ENCODE measurements around the gene FSTL1.

The FSTL1 gene, protein sequence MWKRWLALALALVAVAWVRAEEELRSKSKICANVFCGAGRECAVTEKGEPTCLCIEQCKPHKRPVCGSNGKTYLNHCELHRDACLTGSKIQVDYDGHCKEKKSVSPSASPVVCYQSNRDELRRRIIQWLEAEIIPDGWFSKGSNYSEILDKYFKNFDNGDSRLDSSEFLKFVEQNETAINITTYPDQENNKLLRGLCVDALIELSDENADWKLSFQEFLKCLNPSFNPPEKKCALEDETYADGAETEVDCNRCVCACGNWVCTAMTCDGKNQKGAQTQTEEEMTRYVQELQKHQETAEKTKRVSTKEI

DNA sequence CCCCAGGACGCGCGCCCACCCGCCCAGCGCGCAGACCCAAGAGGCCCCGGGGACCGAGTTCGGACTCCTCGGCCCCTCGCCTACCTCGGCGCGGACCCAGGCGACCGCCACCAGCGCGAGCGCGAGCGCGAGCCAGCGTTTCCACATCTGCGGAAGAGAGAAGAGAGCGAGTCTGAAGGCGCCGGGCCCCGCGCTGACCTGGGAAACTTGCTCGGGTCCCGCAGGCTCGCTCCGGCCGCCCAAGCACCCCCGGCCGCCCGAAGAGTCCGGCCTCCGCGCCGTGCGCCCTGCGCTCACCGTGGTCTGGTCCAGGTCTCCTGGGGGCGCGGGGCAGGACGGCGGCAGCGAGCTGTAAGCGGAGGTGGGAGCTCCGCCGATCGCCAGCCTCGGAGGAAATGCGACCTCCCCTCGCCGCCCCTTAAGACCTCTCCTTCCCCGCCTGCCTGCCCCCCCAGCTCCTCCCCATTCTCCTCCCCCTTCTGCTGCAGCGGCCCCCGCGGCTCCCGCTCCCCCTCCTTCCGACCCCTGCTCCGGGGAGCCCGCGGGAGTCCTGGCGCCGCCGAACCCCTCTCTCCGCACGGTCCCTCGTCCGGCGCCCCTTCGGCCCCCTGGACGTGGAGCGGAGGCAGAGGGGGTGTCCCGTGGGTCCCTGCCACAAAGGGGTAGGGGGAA is at the start of gene FSTL1:
Gene FSTL1, minus strand, starts transcription at position 393 of the 672 bp plus-strand sequence. Its CDS starts 246 bp downstream, at position 147.
- DNase-seq (ENCODE audit: low read depth) = no peak

DNA sequence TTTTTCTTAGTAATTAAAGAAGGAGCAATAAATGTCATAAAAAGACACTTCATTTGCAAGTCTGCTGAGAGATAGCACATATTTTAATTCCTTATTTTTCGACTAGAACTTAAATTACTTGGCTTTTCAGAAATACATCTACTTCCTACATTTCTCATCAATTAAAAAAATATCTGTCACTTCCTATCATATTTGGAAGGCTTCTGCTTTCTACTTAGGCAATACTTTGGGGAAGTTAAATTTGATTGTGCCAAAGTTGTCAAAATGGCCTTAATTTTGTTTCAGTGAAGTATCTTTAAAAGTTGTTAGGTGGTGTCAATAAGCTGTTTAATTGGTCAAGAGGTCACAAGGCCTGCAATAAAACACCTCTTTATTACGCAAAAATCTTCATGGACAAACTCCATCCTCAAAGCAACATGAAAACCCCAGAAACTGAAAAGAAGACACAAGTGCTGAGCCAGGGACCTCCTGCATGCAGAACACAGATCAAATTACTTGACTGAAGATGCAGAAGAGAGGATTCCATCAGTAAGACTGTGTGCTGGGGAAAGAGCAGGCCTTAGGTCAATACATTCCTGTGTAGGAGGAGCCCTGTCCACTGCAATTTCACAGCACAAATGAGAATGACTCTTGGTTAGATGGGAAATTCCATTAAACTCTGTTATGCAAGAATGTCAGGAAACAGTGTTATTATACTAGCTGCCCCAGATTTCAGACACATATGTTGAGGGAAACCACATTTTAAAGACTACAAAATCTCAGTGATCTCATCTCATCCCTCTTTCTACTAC is 48.0 kb upstream of the FSTL1 start:
- DNase-seq (ENCODE audit: low read depth) = no peak

DNA sequence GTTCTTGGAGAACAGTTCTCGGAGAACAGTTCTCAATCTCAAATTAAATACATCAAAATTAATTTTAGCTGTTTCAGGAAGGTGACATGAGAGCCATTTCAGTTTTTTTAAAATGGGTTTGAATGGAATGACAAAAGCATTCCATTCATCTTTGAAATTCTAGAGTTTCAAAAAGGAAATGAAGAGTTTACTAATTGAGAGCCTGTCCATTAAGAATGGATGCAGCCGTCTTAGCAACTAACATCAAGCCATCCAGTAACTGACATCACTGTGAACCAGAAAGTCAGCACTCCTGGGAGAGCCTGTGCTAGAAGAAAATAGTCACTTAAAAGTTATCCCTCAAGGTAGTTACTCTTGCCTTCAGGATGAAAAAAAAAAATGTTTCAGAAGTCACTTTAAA is 47.0 kb upstream of the FSTL1 start:
- DNase-seq (ENCODE audit: low read depth) = no peak

DNA sequence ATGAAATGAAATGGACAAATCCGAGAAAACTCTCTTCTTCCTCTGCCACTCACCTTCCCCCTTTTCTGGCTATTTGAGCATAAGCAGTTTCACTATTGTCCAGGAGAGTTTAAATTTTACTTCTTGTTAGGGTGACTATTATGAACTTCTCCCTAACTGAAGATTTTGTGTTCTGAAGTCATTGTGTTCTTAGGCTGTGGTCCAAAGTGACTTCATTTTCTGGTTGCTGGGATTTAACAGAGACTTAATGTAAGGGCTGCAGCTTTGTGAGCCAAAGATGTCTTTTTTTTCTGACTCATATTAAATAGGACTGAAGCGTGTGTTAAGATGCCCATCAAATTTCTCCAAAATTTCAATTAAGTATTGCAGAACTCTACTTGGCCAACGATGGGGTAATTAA is 46.5 kb upstream of the FSTL1 start:
- DNase-seq (ENCODE audit: low read depth) = no peak

DNA sequence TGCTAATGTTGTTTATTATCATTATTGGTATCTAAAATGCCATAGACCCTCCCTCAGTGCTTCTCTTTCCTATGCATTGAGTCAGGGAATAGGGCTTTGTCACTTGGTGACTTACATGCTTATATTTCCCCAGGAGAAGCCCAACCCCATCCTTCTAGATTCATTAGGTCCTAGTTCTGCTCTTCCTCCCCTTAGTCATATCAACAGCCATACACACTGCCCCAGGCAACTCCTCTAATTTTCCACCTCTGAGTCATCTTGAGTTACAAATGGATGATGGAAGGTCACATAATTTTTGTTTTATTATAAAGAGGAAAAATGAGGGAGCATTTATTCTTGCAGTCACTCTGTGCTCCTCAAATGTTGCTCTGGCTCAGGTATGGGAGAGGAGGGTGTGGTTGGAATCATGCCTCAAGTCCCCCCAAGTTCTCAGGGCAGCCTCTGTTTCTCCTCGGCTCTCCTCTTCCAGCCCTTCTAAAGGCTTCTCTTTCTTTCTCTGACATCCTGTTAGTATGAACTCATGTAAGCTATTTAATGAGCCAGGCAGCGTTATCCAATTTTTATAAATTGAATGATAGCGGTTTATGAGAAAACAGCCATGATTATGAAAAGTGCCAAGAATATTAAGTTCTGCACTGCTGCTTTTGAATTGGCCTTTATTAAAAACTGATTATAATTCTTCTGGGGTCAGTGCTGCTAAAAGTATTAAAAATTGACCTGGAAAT is 45.6 kb upstream of the FSTL1 start:
- no peak for DNase-seq (ENCODE audit: low read depth)

DNA sequence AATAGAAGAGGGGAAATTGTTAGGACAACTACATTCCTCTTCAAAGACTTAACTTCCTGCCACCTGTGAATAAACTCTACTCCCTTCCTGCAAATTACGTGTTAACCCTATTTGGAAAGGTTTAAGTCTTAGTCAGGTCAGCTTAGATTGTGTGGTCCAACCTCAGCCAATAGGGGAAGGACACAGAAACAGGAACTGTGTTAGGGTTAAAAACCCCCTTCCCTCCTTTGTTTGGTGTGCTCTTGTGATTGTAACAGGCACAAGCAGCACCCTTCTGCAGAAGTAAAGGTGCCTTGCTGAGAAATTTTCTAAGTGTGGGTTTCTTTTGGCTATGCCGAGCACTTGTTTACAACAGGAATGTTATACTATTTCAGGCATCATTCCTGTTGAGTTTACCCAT is 45.0 kb upstream of the FSTL1 start:
- no peak for DNase-seq (ENCODE audit: low read depth)

DNA sequence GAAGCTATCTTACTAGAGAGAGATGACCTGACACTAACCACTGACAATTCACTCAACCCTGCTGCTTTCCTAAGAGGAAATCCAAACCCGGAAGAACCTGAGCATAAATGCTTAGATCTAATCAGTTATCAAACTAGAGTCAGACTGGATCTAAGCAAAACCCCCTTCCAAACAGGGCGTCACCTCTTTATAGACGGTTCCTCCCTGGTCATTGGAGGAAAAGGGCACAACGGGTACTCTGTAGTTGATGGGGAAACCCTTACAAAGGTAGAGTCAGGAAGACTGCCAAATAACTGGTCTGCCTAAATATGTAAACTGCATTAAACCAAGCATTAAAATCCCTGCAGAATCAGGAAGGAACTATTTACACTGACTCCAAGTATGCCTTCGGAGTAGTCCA is 41.3 kb upstream of the FSTL1 start:
- DNase-seq (ENCODE audit: low read depth) = no peak

DNA sequence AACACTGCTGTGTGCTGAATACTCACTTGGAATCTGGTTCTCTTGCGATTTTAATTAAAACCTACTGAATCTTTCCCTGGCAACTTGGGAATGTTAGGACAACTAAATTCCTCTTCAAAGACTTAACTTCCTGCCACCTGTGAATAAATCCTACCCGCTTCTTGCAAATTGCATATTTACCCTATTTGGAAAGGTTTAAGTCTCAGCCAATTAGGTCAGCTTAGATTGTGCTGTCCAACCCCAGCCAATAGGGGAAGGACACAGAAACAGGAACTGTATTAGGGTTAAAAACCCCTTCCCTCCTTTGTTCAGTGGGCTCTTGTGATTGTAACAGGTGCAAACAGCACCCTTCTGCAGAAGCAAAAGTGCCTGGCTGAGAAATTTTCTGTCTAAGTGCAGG is 38.6 kb upstream of the FSTL1 start:
- DNase-seq (ENCODE audit: low read depth) = no peak

DNA sequence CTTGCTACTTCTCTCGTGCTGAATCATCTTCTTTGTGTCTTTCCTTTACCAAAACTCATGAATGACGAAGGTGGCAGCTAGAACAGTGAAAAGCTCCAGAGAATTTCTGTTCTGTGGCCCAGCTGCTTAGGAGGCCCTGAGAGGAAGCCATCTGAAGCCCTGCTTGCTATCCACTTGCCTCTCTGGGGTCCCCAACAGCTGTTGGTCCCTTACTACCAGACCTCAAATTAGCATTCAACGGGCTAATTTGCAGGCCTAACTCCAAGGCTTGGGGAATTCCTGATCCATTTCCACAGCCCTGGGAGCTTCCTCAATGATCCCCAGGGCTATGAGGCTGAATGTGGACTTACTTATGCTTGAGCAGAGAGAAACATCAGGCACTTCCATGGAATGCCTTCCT is 37.5 kb upstream of the FSTL1 start:
- no peak for DNase-seq (ENCODE audit: low read depth)

DNA sequence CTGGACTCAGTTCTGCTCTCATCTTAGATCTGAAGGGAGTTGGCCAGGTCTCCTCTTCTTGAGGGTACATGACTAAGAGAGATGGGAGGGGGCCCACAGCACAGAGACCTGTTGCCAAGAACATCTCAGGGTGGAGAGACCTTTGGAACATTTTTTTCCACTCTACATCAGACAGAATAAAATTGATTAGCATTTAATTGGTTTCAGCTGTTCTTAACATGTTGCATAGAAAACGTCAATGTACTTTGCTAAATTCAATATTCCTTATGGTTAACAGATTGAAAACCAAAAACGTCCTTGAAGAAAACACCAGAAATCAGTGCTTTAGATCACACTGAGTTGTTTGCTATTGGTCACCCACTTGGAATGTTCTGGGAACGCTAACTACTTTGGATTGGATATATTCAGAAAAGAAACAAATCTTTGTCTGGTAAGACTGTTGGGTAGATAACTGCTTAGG is 36.4 kb upstream of the FSTL1 start:
- DNase-seq (ENCODE audit: low read depth) = no peak

DNA sequence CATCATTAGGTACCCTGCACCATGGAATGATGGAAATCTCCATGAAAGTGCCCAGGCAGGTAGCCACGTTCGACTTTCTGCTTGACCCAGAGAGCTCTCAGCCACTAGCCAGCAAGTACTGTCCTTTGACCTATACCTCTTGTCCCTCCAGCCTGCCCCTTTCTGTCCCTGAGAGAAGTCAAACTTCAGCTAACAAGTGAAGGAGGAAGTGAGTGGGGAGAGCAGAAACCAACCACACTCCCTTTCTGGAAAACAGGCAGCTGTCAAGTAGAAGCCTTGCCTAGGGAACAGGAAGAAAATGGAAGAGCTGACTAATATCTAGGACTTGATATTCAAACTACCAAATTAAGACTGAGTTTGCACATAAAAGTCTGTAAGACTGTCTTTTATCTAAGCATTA is 30.3 kb upstream of the FSTL1 start:
- no peak for DNase-seq (ENCODE audit: low read depth)

DNA sequence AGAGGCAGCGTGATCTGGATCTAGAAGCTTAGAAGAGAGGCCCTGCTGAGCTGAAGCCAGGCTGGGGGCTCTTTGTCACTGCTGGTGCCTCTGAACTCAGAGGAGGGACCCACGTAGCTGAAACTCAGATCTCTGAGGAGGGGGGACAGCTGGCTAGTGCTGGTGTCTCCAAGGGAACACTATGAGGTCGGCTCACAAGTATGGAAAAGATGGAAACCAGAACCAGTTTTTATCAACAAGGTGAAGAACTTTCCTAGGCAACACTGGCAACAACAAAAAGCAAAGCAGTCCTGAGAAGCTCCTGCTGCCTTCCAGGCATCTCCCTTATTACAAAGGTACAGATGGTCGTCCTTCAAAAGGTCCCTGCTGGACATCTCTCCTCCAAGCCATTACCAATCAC is 27.0 kb upstream of the FSTL1 start:
- no peak for DNase-seq (ENCODE audit: low read depth)

DNA sequence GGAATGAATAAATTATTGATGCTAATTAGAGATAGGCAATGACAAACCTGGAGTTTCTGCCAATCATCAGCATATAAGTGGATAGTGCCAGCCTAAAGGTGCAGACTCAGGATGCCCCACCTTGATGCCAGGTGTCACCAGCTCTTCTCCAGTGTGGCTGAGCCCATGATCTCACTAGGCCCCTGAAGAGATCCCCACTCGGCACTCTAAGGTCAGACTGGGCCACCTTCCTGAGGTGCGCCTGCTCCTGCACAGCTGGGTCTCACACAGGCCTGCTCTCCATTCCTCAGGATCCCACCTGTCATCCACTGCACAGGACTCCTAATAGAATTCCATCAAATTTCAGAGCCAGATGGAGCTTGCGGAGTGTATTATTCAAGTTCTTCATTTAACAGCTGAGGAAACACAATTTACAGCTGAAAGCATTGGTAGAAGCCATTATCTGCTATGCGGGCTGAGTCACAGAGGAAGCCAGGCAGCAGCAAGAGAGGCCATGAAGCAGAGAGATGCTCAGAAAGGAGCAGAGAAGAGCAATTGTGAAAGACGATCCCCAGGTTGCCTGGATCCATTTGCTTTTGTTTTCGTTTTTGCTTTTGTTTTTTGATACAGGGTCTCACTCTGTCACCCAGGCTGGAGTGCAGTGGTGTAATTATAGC is 25.1 kb upstream of the FSTL1 start:
- no peak for DNase-seq (ENCODE audit: low read depth)

DNA sequence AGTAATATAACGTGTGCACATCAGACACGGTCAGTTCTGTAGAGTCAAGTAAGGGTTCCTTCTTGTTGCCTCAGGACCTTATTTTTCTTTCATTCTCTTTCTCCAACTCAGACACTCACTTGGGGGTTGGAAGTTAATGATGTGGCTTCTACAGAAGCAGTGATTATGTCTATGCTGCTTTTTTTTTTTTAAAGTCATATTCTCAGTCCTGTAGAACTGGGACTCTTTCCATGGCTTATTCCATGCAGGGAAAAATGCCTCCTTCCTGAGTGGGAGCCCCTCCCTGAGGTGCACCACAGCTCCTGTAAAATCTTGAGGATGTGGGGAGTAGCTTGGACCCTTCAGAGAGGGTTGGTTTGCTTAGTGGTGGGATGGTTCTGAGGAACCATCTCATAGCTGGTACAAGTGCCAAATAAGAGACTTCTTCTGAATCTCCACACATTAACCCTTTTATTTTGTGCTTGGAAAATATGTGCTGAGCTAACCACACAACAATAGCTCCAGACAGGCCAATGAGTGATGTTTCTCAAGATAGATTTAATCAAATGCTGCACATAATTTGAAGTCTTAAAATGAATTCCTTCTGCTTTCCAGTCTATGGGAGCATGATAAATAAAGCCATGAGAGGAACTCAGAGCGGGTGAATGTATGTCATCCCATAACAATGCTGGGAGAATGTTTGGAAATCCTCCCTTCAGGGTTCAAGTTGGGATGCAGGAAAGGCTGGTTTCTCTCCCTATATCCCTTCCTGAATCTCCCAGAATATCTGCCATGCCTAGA is 23.3 kb upstream of the FSTL1 start:
- no peak for DNase-seq (ENCODE audit: low read depth)

DNA sequence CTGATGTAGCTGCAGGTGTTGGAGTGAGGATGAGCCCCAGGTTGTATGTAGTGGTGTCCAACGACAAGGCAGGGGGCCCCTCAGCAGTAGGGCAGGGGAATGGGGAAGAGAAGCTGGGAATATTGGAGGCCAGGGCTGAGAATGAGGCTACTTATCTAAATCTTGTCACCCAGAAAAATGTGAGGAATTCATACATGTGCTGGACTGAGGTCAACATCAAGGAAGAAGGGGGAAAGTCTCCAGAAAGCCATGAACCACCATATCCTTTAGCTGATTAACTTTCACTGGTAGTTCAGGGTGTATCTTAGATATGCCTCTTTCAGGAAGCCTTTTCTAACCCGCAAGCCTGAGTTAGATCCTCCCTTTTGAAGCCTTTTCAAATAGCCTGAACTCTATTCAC is 22.6 kb upstream of the FSTL1 start:
- DNase-seq (ENCODE audit: low read depth) = no peak

DNA sequence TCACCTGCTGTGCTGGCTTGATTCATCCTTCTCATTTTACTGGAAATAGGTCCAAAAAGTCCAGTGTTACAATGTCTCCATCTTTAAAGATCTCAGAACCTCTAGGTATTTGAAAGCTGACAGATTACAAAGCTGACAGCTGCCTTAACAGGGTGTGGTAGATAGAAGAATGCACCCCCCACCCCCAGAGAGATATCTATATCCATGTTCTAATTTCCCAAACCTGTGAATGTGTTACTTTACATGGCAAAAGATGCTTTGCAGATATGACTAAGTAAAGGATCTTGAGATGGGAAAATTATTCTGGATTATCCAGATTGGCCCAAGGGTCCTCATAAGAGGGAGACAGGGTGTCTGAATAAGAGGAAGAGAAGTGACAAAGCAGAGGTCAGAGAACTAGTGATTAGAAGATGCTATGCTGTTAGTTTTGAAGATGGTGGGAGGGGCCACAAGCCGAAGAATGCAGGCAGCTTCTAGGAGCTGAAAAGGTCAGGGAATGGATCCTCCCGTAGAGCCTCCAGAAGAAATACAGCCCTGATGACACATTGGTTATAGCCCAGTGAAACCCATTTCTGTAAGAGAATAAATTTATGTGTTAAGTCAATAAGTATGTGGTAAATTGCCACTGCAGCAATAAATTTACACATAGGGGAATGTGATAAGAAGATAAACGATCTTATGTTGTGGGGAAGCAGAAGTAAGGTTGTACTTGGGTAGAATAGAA is 21.5 kb upstream of the FSTL1 start:
- DNase-seq (ENCODE audit: low read depth) = no peak

DNA sequence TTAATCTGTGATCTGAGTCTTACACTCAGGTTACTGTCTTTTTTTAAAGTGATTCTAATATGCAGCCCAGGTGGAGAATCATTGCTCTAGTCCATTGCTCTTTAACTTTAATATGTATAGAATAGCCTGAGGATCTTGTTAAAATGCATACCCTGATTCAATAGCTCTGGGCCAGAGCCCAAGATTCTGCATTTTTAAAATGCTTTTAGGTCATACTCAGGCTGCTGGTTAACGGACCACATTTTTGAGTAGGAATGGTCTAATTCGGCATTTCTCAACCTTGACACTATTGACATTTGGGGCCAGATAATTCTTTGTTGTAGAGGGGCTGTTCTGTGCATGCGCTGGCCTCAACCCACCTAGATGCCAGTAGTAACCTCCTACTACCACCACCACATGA is 20.9 kb upstream of the FSTL1 start:
- DNase-seq (ENCODE audit: low read depth) = no peak

DNA sequence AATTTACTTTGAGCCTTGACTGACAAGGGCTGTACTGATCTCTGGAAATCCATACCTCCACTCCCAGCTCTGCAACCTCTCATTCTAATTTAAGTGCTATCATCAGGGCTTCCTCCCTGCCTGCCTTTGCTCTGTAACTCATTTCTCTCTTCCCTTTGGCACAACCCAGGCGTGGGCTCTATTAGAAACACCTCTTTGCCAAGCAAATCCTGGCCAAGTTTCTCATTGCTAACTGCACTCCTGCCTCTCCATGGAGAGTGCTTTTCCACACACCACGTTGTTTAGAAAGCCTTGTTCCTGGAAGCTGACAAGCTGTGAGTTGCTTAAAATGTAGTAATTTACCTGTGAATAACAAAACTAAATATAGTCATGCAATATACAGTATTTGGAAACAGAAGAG is 20.1 kb upstream of the FSTL1 start:
- DNase-seq (ENCODE audit: low read depth) = no peak

DNA sequence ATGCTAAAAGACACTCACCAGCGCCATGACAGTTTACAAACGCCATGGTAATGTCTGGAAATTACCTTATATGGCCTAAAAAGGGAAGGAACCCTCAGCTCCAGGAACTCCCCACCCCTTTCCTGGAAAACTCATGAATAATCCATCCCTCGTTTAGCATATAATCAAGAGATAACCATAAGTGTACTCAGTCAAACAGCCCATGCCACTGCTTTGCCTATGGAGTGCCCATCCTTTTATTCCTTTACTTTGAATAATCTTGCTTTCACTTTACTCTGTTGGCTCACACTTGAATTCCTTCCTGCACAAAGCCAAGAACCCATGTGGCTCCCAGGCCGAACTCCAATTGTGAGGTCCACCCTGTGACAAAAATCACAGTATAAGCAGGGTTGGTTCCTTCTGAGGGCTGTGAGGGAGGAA is 19.1 kb upstream of the FSTL1 start:
- DNase-seq (ENCODE audit: low read depth) = no peak

DNA sequence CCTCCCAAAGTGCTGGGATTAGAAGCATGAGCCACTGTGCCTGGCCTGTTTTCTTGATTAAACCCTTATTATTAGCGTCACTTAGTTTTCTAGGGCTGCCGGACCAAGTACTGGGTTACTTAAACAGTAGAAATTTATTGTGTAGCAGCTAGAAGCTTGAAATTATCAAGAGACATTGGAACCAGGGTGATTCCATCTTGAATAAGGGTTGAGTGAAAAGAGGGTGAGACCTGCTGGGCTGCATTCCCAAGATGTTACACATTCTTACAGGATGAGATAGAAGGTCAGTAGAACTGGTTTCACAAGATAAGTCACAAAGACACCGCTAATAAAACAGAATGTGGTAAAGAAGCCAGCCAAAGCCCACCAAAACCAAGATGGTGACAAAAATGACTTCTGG is 18.6 kb upstream of the FSTL1 start:
- DNase-seq (ENCODE audit: low read depth) = no peak
